Endothelial cell of umbilical vein (primary cell): ENCODE measurements around the gene PRDM16. TPM values are rescaled to one million over a fixed set of nuclear protein-coding genes. Genes with fewer than 3 reads are reported as not detected.

ENCODE experiments used
- BruUV-seq: library from RNA; stranded (reverse); fragments of 400-500 nt; replicated peaks from 2 replicates; lab custom pipeline; 2021; lab: Mats Ljungman, UMichigan
- CTCF ChIA-PET: fragments of 300-600, 350-600 bp; sonication (Branson Sonifier 250); formaldehyde crosslinking; loops from one replicate; lab custom pipeline; 2021; ENCODE audit warnings: antibody characterized with exemption, inconsistent platforms; lab: Charles Lee
- POLR2A ChIA-PET: fragments of 300-600, 350-600 bp; sonication (Branson Sonifier 250); formaldehyde crosslinking; loops from one replicate; lab custom pipeline; 2021; ENCODE audit warnings: antibody characterized with exemption, inconsistent platforms; lab: Charles Lee
- DNase-seq: peaks from one replicate; pipeline ENCODE4 v3.0.0-alpha.2; 2011; ENCODE audit warnings: low read depth, low spot score
- FAIRE-seq: peaks from 2 replicates; lab custom pipeline; 2011; peaks lifted over from hg19 to GRCh38; lab: Jason Lieb, UNC
- H2AFZ ChIP-seq: 2 replicates; pipeline ENCODE4 v1.6.0; 2012; ENCODE audit warnings: low read depth, low read length, control low read depth, inconsistent platforms
- H3K27ac ChIP-seq: 2 replicates; pipeline ENCODE4 v1.5.1; 2011; ENCODE audit warnings: low read depth, mild to moderate bottlenecking, control low read depth, low read length, moderate library complexity; ENCODE audit not compliant: insufficient read depth
- H3K27me3 ChIP-seq, 2 experiments: 2 replicates each; pipeline versions ENCODE4 v1.6.0 to v1.6.1; 2011; ENCODE audit warnings: low read length in 2 of 2, mixed read lengths in 1 of 2; ENCODE audit not compliant: control insufficient read depth in 2 of 2, insufficient read depth in 2 of 2
- H3K36me3 ChIP-seq, 2 experiments: 2 replicates in 1 of 2; 3 replicates in 1 of 2; pipeline ENCODE4 v1.5.1; 2011; ENCODE audit warnings: low read length in 2 of 2, mild to moderate bottlenecking in 1 of 2, moderate library complexity in 1 of 2; ENCODE audit not compliant: control insufficient read depth in 2 of 2, insufficient read depth in 2 of 2; ENCODE audit errors: extremely low read depth in 1 of 2
- H3K4me1 ChIP-seq: 3 replicates; pipeline ENCODE4 v1.5.1; 2011; ENCODE audit warnings: mild to moderate bottlenecking, low read length; ENCODE audit not compliant: control insufficient read depth, insufficient read depth; ENCODE audit errors: extremely low read depth
- H3K4me2 ChIP-seq: 2 replicates; pipeline ENCODE4 v1.6.1; 2011; ENCODE audit warnings: low read length, control low read depth, mixed read lengths; ENCODE audit not compliant: insufficient read depth
- H3K4me3 ChIP-seq, 3 experiments: fragments of 200-600 bp in 1 of 3; sonication (generic), shearing (Covaris generic) in 1 of 3; replicated peaks in 1 of 3; 2 replicates each; pipeline ENCODE4 v1.5.1; 2011 to 2016; ENCODE audit warnings: control low read depth in 3 of 3, low read length in 3 of 3, mild to moderate bottlenecking in 2 of 3, inconsistent platforms in 1 of 3, low read depth in 1 of 3, moderate library complexity in 1 of 3; ENCODE audit not compliant: insufficient read depth in 1 of 3
- H3K79me2 ChIP-seq: 2 replicates; pipeline ENCODE4 v1.6.0; 2012; ENCODE audit warnings: low read length, inconsistent platforms; ENCODE audit not compliant: control insufficient read depth, insufficient read depth
- H3K9ac ChIP-seq: replicated peaks from 2 replicates; pipeline ENCODE3; 2011; ENCODE audit warnings: low read length, control low read depth; ENCODE audit not compliant: insufficient read depth; ENCODE audit errors: extremely low read depth
- H3K9me1 ChIP-seq: replicated peaks from 3 replicates; pipeline ENCODE4 v1.6.0; 2011; ENCODE audit warnings: mild to moderate bottlenecking, low read length; ENCODE audit not compliant: control insufficient read depth, insufficient read depth; ENCODE audit errors: extremely low read depth
- H3K9me3 ChIP-seq: replicated peaks from 2 replicates; pipeline ENCODE4 v1.5.1; 2012; ENCODE audit warnings: low read length, inconsistent platforms; ENCODE audit not compliant: control insufficient read depth, insufficient read depth
- H4K20me1 ChIP-seq: replicated peaks from 2 replicates; pipeline ENCODE3; 2011; ENCODE audit warnings: mild to moderate bottlenecking, low read length; ENCODE audit not compliant: control insufficient read depth, insufficient read depth; ENCODE audit errors: extremely low read depth
- EZH2 ChIP-seq: IDR thresholded peaks from 2 replicates; pipeline ENCODE4 v1.6.1; 2012; ENCODE audit warnings: borderline replicate concordance, low read depth, mild to moderate bottlenecking, moderate library complexity, low read length, inconsistent platforms; ENCODE audit not compliant: severe bottlenecking
- FOS ChIP-seq: IDR thresholded peaks from 2 replicates; pipeline ENCODE4 v1.6.1; 2011; ENCODE audit warnings: mild to moderate bottlenecking, low read length, moderate library complexity, borderline replicate concordance; ENCODE audit not compliant: insufficient read depth
- GATA2 ChIP-seq: IDR thresholded peaks from 2 replicates; pipeline ENCODE4 v1.7.0; 2011; ENCODE audit warnings: low read depth, mild to moderate bottlenecking, moderate library complexity, mixed read lengths, low read length; ENCODE audit not compliant: insufficient read length, insufficient read depth
- JUN ChIP-seq: IDR thresholded peaks from 2 replicates; pipeline ENCODE4 v1.6.1; 2011; ENCODE audit warnings: borderline replicate concordance, low read depth; ENCODE audit not compliant: insufficient read length, insufficient read depth
- MYC ChIP-seq: IDR thresholded peaks from one replicate; pipeline ENCODE4 v1.6.1; 2011; ENCODE audit warnings: mild to moderate bottlenecking, low read depth, low read length
- POLR2A ChIP-seq: IDR thresholded peaks from 2 replicates; pipeline ENCODE4 v1.6.1; 2012; ENCODE audit warnings: low read depth, mild to moderate bottlenecking, control low read depth, low read length
- POLR2AphosphoS5 ChIP-seq: IDR thresholded peaks from 2 replicates; pipeline ENCODE4 v1.6.1; 2012; ENCODE audit warnings: low read depth, mild to moderate bottlenecking, control low read depth, low read length, moderate library complexity; ENCODE audit not compliant: insufficient read depth
- dilution Hi-C: fragments of 300-500 bp; cut with MboI; formaldehyde crosslinking; loops from one replicate; pipeline ENCODE4 v1.15.0; 2019; ENCODE audit warnings: low sequenced_read_pairs; ENCODE audit not compliant: extremely low pct_ligation_motif_present
- intact Hi-C: fragments of 100-400 bp; cut with micrococcal nuclease; formaldehyde crosslinking; loops from one replicate; pipeline ENCODE4 v1.10.0; 2022
- polyA plus RNA-seq, 4 experiments: library from polyadenylated mRNA; depleted of rRNA in 3 of 4; stranded (reverse) in 3 of 4; unstranded in 1 of 4; fragments of >200 nt; gene quantifications; 2 replicates each; pipeline versions ENCODE4 v1.2.1 to v1.2.3, GENCODE V29; 2011 to 2012; ENCODE audit warnings: missing spikeins in 1 of 4
- total RNA-seq: library from RNA; stranded (reverse); gene quantifications from 2 replicates; pipeline ENCODE4 v1.2.3, GENCODE V29; 2021
- TF ChIP-seq, protein P1 (sequence below), 2 donors: IDR thresholded peaks; 1 replicate in 1 of 2; 2 replicates in 1 of 2; pipeline ENCODE4 v1.5.1; 2011; ENCODE audit warnings: low read length in 2 of 2, mild to moderate bottlenecking in 2 of 2, moderate library complexity in 2 of 2, control low read depth in 1 of 2, inconsistent platforms in 1 of 2, low read depth in 1 of 2; ENCODE audit not compliant: insufficient read depth in 1 of 2; ENCODE audit errors: extremely low read depth in 1 of 2
- TF ChIP-seq, protein P2 (sequence below): IDR thresholded peaks from 2 replicates; pipeline ENCODE4 v1.6.1; 2011; ENCODE audit not compliant: insufficient read depth, insufficient read length

PRDM16 gene
- total and polyA plus RNA-seq, 2 donors (not counting 3 experiments of a cell fraction or from before 2014, with no cell fraction given) = not detected

DNA sequence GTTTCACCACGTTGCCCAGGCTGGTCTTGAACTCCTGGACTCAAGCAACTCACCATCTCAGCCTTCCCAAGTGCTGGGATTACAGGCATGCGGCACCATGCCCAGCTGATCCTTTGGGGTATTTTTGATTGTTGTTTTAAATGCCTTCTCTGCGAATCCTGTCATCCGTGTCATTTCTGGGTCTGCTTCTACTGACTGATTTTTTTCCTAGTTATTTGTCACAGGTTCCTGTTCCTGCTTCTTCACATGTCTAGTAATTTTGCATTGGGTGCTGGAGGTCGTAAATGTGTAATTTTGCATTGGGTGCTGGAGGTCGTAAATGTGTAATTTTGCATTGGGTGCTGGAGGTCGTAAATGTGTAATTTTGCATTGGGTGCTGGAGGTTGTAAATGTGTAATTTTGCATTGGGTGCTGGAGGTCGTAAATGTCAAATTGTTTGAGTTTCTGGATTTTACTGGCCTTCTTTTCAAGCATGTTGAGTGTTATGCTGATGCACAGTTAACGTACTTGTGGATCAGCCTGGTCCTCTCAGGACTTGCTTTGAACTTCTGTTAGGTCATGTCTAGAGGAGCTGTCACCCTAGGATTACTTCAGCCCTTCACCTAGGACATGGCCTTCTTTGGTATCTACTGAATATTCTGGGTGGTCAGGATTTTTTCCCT lies 381.3 kb downstream of the PRDM16 start:
- H3K27me3 ChIP-seq = peaks cover 0 to 3% of the 10 kb centered on the region in 2 experiments
- H3K4me1 ChIP-seq = no peaks in the 10 kb centered on the region
- TF ChIP-seq EZH2 (no peak), POLR2A (no peak), FOS (no peak)
- H3K79me2 ChIP-seq = no peaks in the 10 kb centered on the region
- H3K36me3 ChIP-seq = no peaks in the 10 kb centered on the region
- H3K4me3 ChIP-seq = no peak overlapping the region
- DNase-seq (no peak), FAIRE-seq (no peak)
- BruUV-seq = no TSS peak
- no peaks in the 10 kb centered on the region for H4K20me1 ChIP-seq
- intact Hi-C loops = loop anchor here (1.0 to 5.0 kb wide), 2 partner anchors 271 to 352 kb away; no protein-coding TSS in a partner anchor
- dilution Hi-C loops = no loop called here
- H3K9ac ChIP-seq = no peak overlapping the region
- H2AFZ ChIP-seq = no peak overlapping the region
- H3K27ac ChIP-seq = no peak overlapping the region
- CTCF ChIA-PET = interaction anchor here (1.0 to 1.1 kb wide), 2 partner anchors 21 to 274 kb away, joined by 3 to 4 read pairs; no protein-coding TSS in a partner anchor
- no peaks in the 10 kb centered on the region for H3K9me1 ChIP-seq
- H3K4me2 ChIP-seq = no peak overlapping the region
- POLR2A ChIA-PET = no interaction called here
- H3K9me3 ChIP-seq = no peaks in the 10 kb centered on the region

DNA sequence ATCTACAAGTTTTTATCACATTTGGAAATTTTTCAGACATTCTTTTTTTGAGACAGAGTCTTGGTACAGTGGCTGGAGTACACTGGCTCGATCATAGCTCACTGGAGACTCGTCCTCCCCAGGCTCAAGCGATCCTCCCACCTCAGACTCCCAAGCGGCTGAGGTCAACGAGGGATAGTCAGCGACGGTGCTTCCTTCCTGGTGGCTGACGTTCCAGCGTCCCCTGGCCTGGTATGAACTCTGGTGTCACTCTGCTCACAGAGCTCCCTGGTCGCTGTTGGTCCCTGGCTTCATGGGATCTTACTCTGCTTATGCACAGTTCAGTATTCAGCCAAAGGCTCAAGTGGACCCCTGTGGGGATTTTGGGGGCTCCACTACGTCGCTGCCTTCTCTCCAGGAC lies 382.0 kb downstream of the PRDM16 start:
- Histone ChIP-seq H3K9ac (no peak overlapping the region), H3K9me1 (no peaks in the 10 kb centered on the region), H3K27me3 (peaks cover 0 to 3% of the 10 kb centered on the region in 2 experiments), H3K4me3 (no peak overlapping the region), H3K27ac (no peak overlapping the region), H3K9me3 (no peaks in the 10 kb centered on the region), H3K4me2 (no peak overlapping the region), H3K36me3 (no peaks in the 10 kb centered on the region), H3K79me2 (no peaks in the 10 kb centered on the region), H4K20me1 (no peaks in the 10 kb centered on the region), H3K4me1 (no peaks in the 10 kb centered on the region), H2AFZ (no peak overlapping the region)
- DNase-seq (no peak), FAIRE-seq (no peak)
- CTCF ChIA-PET = interaction anchor here (1.0 to 1.1 kb wide), 2 partner anchors 21 to 274 kb away, joined by 3 to 4 read pairs; no protein-coding TSS in a partner anchor
- TF ChIP-seq, protein P1, sequence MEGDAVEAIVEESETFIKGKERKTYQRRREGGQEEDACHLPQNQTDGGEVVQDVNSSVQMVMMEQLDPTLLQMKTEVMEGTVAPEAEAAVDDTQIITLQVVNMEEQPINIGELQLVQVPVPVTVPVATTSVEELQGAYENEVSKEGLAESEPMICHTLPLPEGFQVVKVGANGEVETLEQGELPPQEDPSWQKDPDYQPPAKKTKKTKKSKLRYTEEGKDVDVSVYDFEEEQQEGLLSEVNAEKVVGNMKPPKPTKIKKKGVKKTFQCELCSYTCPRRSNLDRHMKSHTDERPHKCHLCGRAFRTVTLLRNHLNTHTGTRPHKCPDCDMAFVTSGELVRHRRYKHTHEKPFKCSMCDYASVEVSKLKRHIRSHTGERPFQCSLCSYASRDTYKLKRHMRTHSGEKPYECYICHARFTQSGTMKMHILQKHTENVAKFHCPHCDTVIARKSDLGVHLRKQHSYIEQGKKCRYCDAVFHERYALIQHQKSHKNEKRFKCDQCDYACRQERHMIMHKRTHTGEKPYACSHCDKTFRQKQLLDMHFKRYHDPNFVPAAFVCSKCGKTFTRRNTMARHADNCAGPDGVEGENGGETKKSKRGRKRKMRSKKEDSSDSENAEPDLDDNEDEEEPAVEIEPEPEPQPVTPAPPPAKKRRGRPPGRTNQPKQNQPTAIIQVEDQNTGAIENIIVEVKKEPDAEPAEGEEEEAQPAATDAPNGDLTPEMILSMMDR (IDR thresholded peaks at IDR 0.05; ENCODE audit: extremely low read depth in 1 of 2, insufficient read depth in 1 of 2, low read depth in 1 of 2, low read length in 2 of 2) = no peak
- no peak for TF ChIP-seq POLR2A
- TF ChIP-seq JUN = no peak
- no peak for TF ChIP-seq EZH2
- no peak for TF ChIP-seq MYC
- TF ChIP-seq FOS = no peak
- no peak for TF ChIP-seq GATA2
- TF ChIP-seq POLR2AphosphoS5 = no peak
- TF ChIP-seq, protein P2, sequence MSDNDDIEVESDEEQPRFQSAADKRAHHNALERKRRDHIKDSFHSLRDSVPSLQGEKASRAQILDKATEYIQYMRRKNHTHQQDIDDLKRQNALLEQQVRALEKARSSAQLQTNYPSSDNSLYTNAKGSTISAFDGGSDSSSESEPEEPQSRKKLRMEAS = no peak
- POLR2A ChIA-PET = interaction anchor here (0.6 kb wide), 1 partner anchor 831 kb away, joined by 3 read pairs; no protein-coding TSS in a partner anchor
- no TSS peak for BruUV-seq
- dilution Hi-C loops (no loop called here), intact Hi-C loops (loop anchor here (1.0 to 5.0 kb wide), 2 partner anchors 270 to 351 kb away; no protein-coding TSS in a partner anchor)
